IPS DF 6.9 (cell line): ENCODE measurements around the gene SLC45A3.

ENCODE experiments used
- DNase-seq: peaks from one replicate; pipeline ENCODE4 v3.0.0-alpha.2; 2013; ENCODE audit warnings: low read depth, low spot score
- H3K27ac ChIP-seq: one replicate; pipeline ENCODE4 v1.5.1; 2013; ENCODE audit warnings: low read length, control low read depth
- H3K27me3 ChIP-seq: 2 replicates; pipeline ENCODE4 v1.6.1; 2013; ENCODE audit warnings: mild to moderate bottlenecking, low read length; ENCODE audit not compliant: control insufficient read depth, insufficient read depth
- H3K36me3 ChIP-seq: 2 replicates; pipeline ENCODE4 v1.6.1; 2013; ENCODE audit warnings: low read length; ENCODE audit not compliant: control insufficient read depth, insufficient read depth
- H3K4me1 ChIP-seq: 2 replicates; pipeline ENCODE4 v1.6.1; 2013; ENCODE audit warnings: low read length; ENCODE audit not compliant: control insufficient read depth, insufficient read depth
- H3K4me3 ChIP-seq: 2 replicates; pipeline ENCODE4 v1.5.1; 2013; ENCODE audit warnings: mild to moderate bottlenecking, low read length
- H3K9me3 ChIP-seq: 2 replicates; pipeline ENCODE4 v1.6.1; 2013; ENCODE audit warnings: low read length, inconsistent platforms; ENCODE audit not compliant: control insufficient read depth, insufficient read depth
- WGBS: extraction: QIAGEN DNeasy Blood & Tissue Kit; methylation state at CpG from one replicate; pipeline ENCODE4 v1.1.7; 2013; ENCODE audit warnings: mixed read lengths, missing lambda C conversion rate; ENCODE audit not compliant: insufficient read length, insufficient coverage; 5-methylcytosine and 5-hydroxymethylcytosine counted together

The SLC45A3 gene

GRCh38 chr1:205678286-205679111 lies 1.8 kb downstream of the SLC45A3 start:
- Histone ChIP-seq H3K4me1 (peaks cover 11% of the 10 kb centered on the region; the same call in 1 of the 2 replicates), H3K36me3 (no peaks in the 10 kb centered on the region), H3K4me3 (no peak overlapping the region), H3K9me3 (no peaks in the 10 kb centered on the region), H3K27me3 (no peaks in the 10 kb centered on the region), H3K27ac (no peak overlapping the region)
- WGBS: no CpG with 5 or more reads among the region's 10 CpGs
- DNase-seq: no peak

- Histone ChIP-seq H3K27me3 (no peaks in the 10 kb centered on the region), H3K27ac (no peak overlapping the region), H3K9me3 (no peaks in the 10 kb centered on the region), H3K4me3 (no peak overlapping the region), H3K4me1 (peaks cover 15% of the 10 kb centered on the region; the same call in 1 of the 2 replicates), H3K36me3 (no peaks in the 10 kb centered on the region)
- no CpG with 5 or more reads among the region's 5 CpGs for WGBS
- no peak for DNase-seq
These were observed 3.1 kb downstream of the SLC45A3 start for GRCh38 chr1:205677167-205677566.

- Histone ChIP-seq H3K4me3 (no peak overlapping the region), H3K27ac (no peak overlapping the region), H3K36me3 (no peaks in the 10 kb centered on the region), H3K4me1 (peaks cover 18% of the 10 kb centered on the region; the same call in 1 of the 2 replicates), H3K27me3 (no peaks in the 10 kb centered on the region), H3K9me3 (no peaks in the 10 kb centered on the region)
- no CpG with 5 or more reads among the region's 3 CpGs for WGBS
- no peak for DNase-seq
These were observed 3.7 kb downstream of the SLC45A3 start for GRCh38 chr1:205676597-205676996.

GRCh38 chr1:205676002-205676401 lies 4.3 kb downstream of the SLC45A3 start:
- Histone ChIP-seq H3K4me3 (no peak overlapping the region), H3K27ac (no peak overlapping the region), H3K27me3 (no peaks in the 10 kb centered on the region), H3K36me3 (no peaks in the 10 kb centered on the region), H3K4me1 (peaks cover 22% of the 10 kb centered on the region), H3K9me3 (no peaks in the 10 kb centered on the region)
- WGBS: no CpG with 5 or more reads among the region's 5 CpGs
- no peak for DNase-seq

GRCh38 chr1:205675247-205675646 lies 5.1 kb downstream of the SLC45A3 start:
- DNase-seq: no peak
- Histone ChIP-seq H3K27ac (no peak overlapping the region), H3K27me3 (no peaks in the 10 kb centered on the region), H3K36me3 (no peaks in the 10 kb centered on the region), H3K9me3 (no peaks in the 10 kb centered on the region), H3K4me3 (no peak overlapping the region), H3K4me1 (peaks cover 25% of the 10 kb centered on the region)
- no CpG with 5 or more reads among the region's 4 CpGs for WGBS

- no peaks in the 10 kb centered on the region for H3K27me3 ChIP-seq
- no peaks in the 10 kb centered on the region for H3K9me3 ChIP-seq
- H3K36me3 ChIP-seq: no peaks in the 10 kb centered on the region
- no peak overlapping the region for H3K27ac ChIP-seq
- WGBS: no CpG with 5 or more reads among the region's 4 CpGs
- peaks cover 32% of the 10 kb centered on the region for H3K4me1 ChIP-seq
- no peak overlapping the region for H3K4me3 ChIP-seq
- no peak for DNase-seq
These were observed 7.3 kb downstream of the SLC45A3 start for GRCh38 chr1:205672970-205673369.

GRCh38 chr1:205672395-205672889 lies 7.9 kb downstream of the SLC45A3 start:
- Histone ChIP-seq H3K9me3 (no peaks in the 10 kb centered on the region), H3K36me3 (no peaks in the 10 kb centered on the region), H3K27me3 (no peaks in the 10 kb centered on the region), H3K4me3 (no peak overlapping the region), H3K4me1 (peaks cover 32% of the 10 kb centered on the region), H3K27ac (no peak overlapping the region)
- no CpG with 5 or more reads among the region's 11 CpGs for WGBS
- DNase-seq: no peak

- Histone ChIP-seq H3K9me3 (no peaks in the 10 kb centered on the region), H3K27ac (no peak overlapping the region), H3K36me3 (no peaks in the 10 kb centered on the region), H3K4me3 (no peak overlapping the region), H3K4me1 (peaks cover 31% of the 10 kb centered on the region), H3K27me3 (no peaks in the 10 kb centered on the region)
- no CpG with 5 or more reads among the region's 13 CpGs for WGBS
- DNase-seq: no peak
These were observed 9.5 kb downstream of the SLC45A3 start for GRCh38 chr1:205670611-205671430.

- no peak for DNase-seq
- H3K4me1 ChIP-seq: peaks cover 29% of the 10 kb centered on the region
- H3K27me3 ChIP-seq: no peaks in the 10 kb centered on the region
- WGBS: no CpG with 5 or more reads among the region's 5 CpGs
- no peaks in the 10 kb centered on the region for H3K36me3 ChIP-seq
- no peak overlapping the region for H3K4me3 ChIP-seq
- H3K9me3 ChIP-seq: no peaks in the 10 kb centered on the region
- H3K27ac ChIP-seq: no peak overlapping the region
These were observed 10.2 kb downstream of the SLC45A3 start for GRCh38 chr1:205670150-205670446.

- H3K9me3 ChIP-seq: no peaks in the 10 kb centered on the region
- no peak overlapping the region for H3K27ac ChIP-seq
- no CpG with 5 or more reads among the region's 20 CpGs for WGBS
- no peak overlapping the region for H3K4me3 ChIP-seq
- DNase-seq: no peak
- no peaks in the 10 kb centered on the region for H3K27me3 ChIP-seq
- no peaks in the 10 kb centered on the region for H3K36me3 ChIP-seq
- peaks cover 29% of the 10 kb centered on the region for H3K4me1 ChIP-seq
These were observed 10.8 kb downstream of the SLC45A3 start for GRCh38 chr1:205669341-205670149.
